Lung (tissue), 12 donors: ENCODE results near the gene DAAM1. TPM values are rescaled to one million over a fixed set of nuclear protein-coding genes. Genes with fewer than 3 reads are reported as not detected.
A peak's percentile ranks its signal among the peaks of the same experiment; 100 is the strongest.

Experiments used
- ATAC-seq: fragments of 200-7000 bp; cut with Tn5 transposase; one replicate; pipeline ENCODE4 v1.9.1; 2020; ENCODE audit warnings: moderate number of reproducible peaks; ENCODE audit not compliant: insufficient read depth, low FRiP score
- DNase-seq, 3 donors: peaks; one replicate each; pipeline ENCODE4 v3.0.0-alpha.2; 2013 to 2017
- H3K27ac ChIP-seq, 2 donors: one replicate each; pipeline ENCODE4 v1.5.1; 2013; ENCODE audit warnings: mild to moderate bottlenecking in 2 of 2, moderate library complexity in 2 of 2, control low read depth in 1 of 2, inconsistent platforms in 1 of 2, low read depth in 1 of 2, low read length in 1 of 2
- H3K27me3 ChIP-seq, 3 donors: one replicate each; pipeline ENCODE4 v1.5.1; 2013; ENCODE audit warnings: low read length in 2 of 3; ENCODE audit not compliant: control insufficient read depth in 3 of 3, insufficient read depth in 3 of 3
- H3K36me3 ChIP-seq, 4 donors: one replicate each; pipeline ENCODE4 v1.5.1; 2013; ENCODE audit warnings: low read length in 4 of 4, mild to moderate bottlenecking in 1 of 4, moderate library complexity in 1 of 4; ENCODE audit not compliant: control insufficient read depth in 4 of 4, insufficient read depth in 4 of 4
- H3K4me1 ChIP-seq, 5 donors: one replicate each; pipeline ENCODE4 v1.5.1; 2013; ENCODE audit warnings: low read length in 5 of 5, mild to moderate bottlenecking in 2 of 5, moderate library complexity in 1 of 5; ENCODE audit not compliant: control insufficient read depth in 5 of 5, insufficient read depth in 5 of 5
- H3K4me3 ChIP-seq: one replicate; pipeline ENCODE4 v1.5.1; 2013; ENCODE audit warnings: mild to moderate bottlenecking, control low read depth, moderate library complexity
- H3K9ac ChIP-seq, 2 donors: one replicate each; pipeline ENCODE4 v1.5.1; 2013; ENCODE audit warnings: low read length in 2 of 2, control low read depth in 1 of 2; ENCODE audit not compliant: insufficient read depth in 1 of 2
- H3K9me3 ChIP-seq, 4 donors: one replicate each; pipeline ENCODE4 v1.5.1; 2013; ENCODE audit warnings: low read length in 3 of 4, mild to moderate bottlenecking in 1 of 4, moderate library complexity in 1 of 4; ENCODE audit not compliant: control insufficient read depth in 4 of 4, insufficient read depth in 3 of 4
- WGBS, 2 donors: extraction: QIAGEN DNeasy Blood & Tissue Kit; methylation state at CpG; one replicate each; pipeline ENCODE4 v1.1.7; 2013; 5-methylcytosine and 5-hydroxymethylcytosine counted together
- polyA plus RNA-seq, 2 donors: library from polyadenylated mRNA; stranded (reverse); fragments of 200-250 nt; gene quantifications; one replicate each; pipeline ENCODE4 v1.2.1, GENCODE V29; 2013
- total RNA-seq, 2 donors: library from RNA; depleted of rRNA in 1 of 2; stranded (reverse); fragments of >200 nt in 1 of 2; gene quantifications; one replicate each; pipeline ENCODE4 v1.2.1, GENCODE V29; 2014 to 2021
- TF ChIP-seq, protein P1 (sequence below): IDR thresholded peaks from 2 replicates; pipeline ENCODE4 v1.5.1; 2012; ENCODE audit warnings: mild to moderate bottlenecking; ENCODE audit errors: control extremely low read depth, extremely low read depth
- donor health status: control.
- donor health status: control.
- donor health status: Bipolar disorder and iron deficiency.
- donor health status: healthy.
- donor health status: DM: yes; HTN: yes; CAD: no.

DAAM1 gene
- total and polyA plus RNA-seq, 4 donors: 10.3 to 84.6 (median 32.6) TPM

DNA sequence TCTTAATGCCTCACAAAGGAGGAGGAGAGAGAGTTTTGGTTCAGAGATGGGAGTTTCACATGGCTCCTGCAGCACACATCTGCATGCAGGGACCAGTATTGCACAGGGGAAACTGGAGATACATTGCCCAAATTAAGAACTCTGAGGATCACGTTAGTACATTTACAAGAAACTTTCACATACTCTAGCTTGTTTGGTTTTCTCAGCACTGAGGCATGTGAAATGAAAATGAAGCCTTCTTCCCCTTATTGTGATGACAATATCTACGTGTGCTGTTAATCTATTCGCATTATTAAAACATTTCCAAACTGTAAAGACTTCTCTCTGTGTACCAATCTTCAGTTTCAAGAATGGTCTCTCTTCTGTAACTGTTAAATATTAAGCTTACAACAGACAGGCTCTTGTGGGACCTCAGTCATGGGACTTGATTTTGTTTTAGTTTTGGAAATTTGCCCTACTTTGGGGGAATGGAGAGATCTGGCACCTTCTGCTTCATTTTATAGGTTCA lies 124.7 kb downstream of the DAAM1 start:
- peak in 1 of 3 donors; percentile 58 for DNase-seq
- TF ChIP-seq, protein P1, sequence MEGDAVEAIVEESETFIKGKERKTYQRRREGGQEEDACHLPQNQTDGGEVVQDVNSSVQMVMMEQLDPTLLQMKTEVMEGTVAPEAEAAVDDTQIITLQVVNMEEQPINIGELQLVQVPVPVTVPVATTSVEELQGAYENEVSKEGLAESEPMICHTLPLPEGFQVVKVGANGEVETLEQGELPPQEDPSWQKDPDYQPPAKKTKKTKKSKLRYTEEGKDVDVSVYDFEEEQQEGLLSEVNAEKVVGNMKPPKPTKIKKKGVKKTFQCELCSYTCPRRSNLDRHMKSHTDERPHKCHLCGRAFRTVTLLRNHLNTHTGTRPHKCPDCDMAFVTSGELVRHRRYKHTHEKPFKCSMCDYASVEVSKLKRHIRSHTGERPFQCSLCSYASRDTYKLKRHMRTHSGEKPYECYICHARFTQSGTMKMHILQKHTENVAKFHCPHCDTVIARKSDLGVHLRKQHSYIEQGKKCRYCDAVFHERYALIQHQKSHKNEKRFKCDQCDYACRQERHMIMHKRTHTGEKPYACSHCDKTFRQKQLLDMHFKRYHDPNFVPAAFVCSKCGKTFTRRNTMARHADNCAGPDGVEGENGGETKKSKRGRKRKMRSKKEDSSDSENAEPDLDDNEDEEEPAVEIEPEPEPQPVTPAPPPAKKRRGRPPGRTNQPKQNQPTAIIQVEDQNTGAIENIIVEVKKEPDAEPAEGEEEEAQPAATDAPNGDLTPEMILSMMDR: no peak
- Histone ChIP-seq H3K4me1 (peaks cover 4 to 39% (median 33%) of the 10 kb centered on the region in 5 donors), H3K9me3 (no peaks in the 10 kb centered on the region), H3K9ac (no peak overlapping the region), H3K27ac (no peak overlapping the region), H3K36me3 (no peaks in the 10 kb centered on the region), H3K4me3 (no peak overlapping the region), H3K27me3 (no peaks in the 10 kb centered on the region)
- WGBS, 2 donors: 55 to 75% methylated on average over 3 of the region's 3 CpGs
- no peak for ATAC-seq

DNA sequence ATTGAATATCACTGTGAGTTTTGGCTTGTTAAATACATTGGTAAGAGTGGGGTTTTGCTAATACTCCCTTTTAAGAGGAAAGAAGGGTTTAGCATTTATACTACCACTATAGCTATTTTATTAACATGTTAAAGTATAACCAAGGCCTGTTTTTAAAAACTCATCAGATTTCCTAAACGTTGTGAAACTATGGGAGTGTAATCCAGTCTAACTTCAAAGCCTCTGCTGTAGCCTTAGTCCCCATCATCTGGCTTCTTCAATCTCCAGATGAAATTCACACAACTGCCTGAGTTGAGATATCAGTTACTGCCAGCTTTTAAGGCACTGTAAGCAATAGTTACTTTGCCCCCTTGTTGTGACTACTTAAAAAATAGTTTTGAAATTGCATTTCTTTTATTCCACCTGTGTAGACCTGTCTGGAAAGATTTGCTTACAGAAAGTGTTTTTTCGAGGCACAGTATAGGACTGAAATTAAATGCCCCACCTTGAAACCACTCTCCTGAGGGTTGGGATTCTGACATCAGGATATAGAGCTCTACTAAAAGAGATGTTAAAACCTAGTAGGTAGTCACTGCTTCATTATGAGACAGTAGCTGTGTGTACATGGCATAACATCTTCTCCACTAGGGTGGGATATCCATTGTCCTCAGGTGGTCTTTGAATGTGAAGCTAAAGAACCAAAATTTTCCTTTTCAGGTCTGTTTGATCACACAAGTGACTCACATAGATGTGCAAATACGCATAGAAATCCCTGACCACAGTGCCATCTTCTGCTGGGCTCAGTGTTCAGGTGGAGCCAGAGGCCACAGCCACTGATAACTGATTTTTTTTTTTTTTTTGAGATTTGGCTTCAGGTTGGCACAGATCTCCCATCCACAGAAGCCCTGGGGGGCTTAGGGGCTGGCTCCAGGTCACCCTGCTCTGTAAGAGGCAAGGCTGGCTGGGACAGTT lies 125.5 kb downstream of the DAAM1 start:
- TF ChIP-seq, protein P1: no peak
- Histone ChIP-seq H3K9me3 (no peaks in the 10 kb centered on the region), H3K27me3 (no peaks in the 10 kb centered on the region), H3K27ac (no peak overlapping the region), H3K36me3 (no peaks in the 10 kb centered on the region), H3K4me1 (peaks cover 4 to 40% (median 34%) of the 10 kb centered on the region in 5 donors), H3K4me3 (no peak overlapping the region), H3K9ac (no peak overlapping the region)
- 78 to 79% methylated on average over 3 of the region's 3 CpGs for WGBS, 2 donors
- no peak for DNase-seq
- ATAC-seq: no peak

DNA sequence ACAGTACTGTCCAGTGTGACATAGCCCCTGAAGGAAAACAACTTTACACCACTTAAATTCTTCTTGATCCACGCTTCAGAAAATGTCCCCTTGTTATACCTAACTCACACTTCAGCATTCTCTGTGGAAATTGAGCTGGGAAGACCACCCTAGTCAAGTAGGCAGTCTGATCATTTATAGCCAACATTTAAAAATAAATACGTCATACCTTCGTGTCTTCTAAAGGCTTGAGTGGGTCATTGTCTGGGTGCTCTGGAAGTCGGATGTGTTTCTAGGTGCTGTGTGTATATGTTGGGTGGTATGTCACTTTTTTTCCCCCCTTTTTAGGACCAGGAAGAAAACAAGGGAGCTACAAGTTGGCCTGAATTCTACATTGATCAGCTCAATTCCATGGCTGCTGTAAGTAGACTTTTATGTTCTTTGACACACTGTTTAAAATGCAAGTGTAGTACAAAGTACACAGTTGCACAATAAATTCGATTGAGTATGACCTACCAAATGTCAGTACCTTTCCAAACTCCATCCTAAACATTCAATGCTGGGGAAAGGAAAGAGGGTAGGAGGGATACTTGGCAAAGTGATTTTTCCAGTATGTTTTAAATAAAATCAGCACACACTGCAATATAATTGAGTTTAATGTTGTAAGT lies 126.6 kb downstream of the DAAM1 start:
- no peaks in the 10 kb centered on the region for H3K36me3 ChIP-seq
- DNase-seq: no peak
- TF ChIP-seq, protein P1: no peak

More for the DNA sequence above, 126.6 kb downstream of the DAAM1 start:
- H3K9ac ChIP-seq: no peak overlapping the region
- H3K27me3 ChIP-seq: no peaks in the 10 kb centered on the region
- no peaks in the 10 kb centered on the region for H3K9me3 ChIP-seq
- no peak for ATAC-seq
- H3K4me1 ChIP-seq: peaks cover 4 to 45% (median 34%) of the 10 kb centered on the region in 5 donors
- H3K4me3 ChIP-seq: no peak overlapping the region
- 82 to 89% methylated on average over 5 of the region's 5 CpGs for WGBS, 2 donors
- H3K27ac ChIP-seq: no peak overlapping the region
